Measurements from ENCODE around the gene TCF21. TPM values are rescaled to one million over a fixed set of nuclear protein-coding genes. Genes with fewer than 3 reads are reported as not detected.
A peak's percentile ranks its signal among the peaks of the same experiment; 100 is the strongest.

Gene TCF21
- total and polyA plus RNA-seq, 7 donors, result 3.1 to 24.5 (median 16.3) TPM

DNA sequence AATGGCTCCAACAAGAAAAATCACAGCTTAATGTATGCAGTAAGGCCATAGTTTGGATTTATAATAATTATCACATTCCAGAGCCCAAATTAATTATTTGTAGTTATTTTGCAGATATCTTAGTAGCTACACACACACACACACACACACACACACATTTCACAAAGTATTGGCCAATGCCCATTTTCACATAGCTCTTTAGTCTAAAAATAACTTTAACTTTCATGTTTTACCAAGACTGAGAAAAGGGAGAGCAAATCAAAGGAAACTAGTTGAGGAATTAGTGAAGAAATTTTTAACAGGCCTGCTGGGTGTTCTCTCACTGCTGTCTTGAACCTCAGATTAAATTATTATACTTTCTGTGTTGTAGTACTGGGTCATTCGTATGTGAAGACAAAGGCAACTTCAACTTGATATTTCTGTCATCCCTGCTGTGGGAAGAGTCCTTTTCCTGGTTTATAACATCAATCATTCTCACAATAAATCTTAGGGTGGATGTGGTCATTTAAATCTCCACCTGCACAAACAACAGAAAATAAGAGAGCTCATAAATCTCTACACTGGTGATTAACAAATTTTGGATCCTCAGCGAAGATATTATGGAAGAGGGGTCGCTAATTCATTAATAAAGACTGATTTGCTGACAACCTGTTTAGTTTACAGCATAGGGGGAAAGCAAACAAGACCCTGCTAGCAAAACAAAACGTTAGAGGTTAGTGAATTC is 1.6 kb upstream of the TCF21 start:
- WGBS, 2 donors, result 8 to 24% methylated on average over 4 of the region's 4 CpGs
- Histone ChIP-seq H3K36me3 (no peaks in the 10 kb centered on the region), H3K9me3 (no peaks in the 10 kb centered on the region), H3K4me3 (no peak overlapping the region), H3K27ac (peak overlapping the region; percentile 75 to 93 (median 82)), H3K27me3 (peaks cover 25 to 48% (median 38%) of the 10 kb centered on the region in 3 donors), H3K4me1 (peaks cover 0 to 20% (median 13%) of the 10 kb centered on the region in 4 donors)
- intact Hi-C loops (cut with DNase I), result loop anchor here (10.0 kb wide), 1 partner anchor 123 kb away; no protein-coding TSS in a partner anchor
- TF ChIP-seq POLR2AphosphoS5 (IDR thresholded peaks at IDR 0.05) (peak in 1 of 4 donors; percentile 9), EP300 (IDR thresholded peaks at IDR 0.05) (no peak), POLR2A (IDR thresholded peaks at IDR 0.05) (no peak)
- DNase-seq, result no peak

DNA sequence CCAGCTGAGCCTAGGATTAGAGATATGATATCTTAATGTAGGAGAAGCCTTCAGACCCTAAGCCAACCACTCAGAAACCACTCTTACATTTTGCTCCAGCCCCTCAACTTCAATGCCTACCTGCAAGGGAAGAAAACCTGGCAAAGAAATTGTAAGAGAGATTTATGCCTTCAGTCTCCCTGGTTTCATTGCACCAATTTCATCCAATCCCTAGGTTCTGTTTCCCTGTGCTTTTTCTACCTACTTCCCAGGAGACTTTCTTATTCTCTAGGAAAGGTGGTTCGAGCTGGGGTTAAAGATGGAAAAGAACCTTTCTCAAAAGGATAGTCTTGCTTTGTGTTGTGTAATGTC is 1.1 kb upstream of the TCF21 start:
- no peak overlapping the region for H3K4me3 ChIP-seq
- no peak for DNase-seq
- H3K4me1 ChIP-seq, result peaks cover 0 to 24% (median 14%) of the 10 kb centered on the region in 4 donors
- H3K27ac ChIP-seq, result peak overlapping the region; percentile 75 to 93 (median 82)
- peaks cover 27 to 53% (median 44%) of the 10 kb centered on the region in 3 donors for H3K27me3 ChIP-seq
- no peaks in the 10 kb centered on the region for H3K36me3 ChIP-seq
- 40 to 51% methylated on average over 1 of the region's 1 CpG for WGBS, 2 donors
- intact Hi-C loops (cut with DNase I), result loop anchor here (10.0 kb wide), 1 partner anchor 123 kb away; no protein-coding TSS in a partner anchor
- TF ChIP-seq EP300 (IDR thresholded peaks at IDR 0.05), result no peak
- TF ChIP-seq POLR2AphosphoS5 (IDR thresholded peaks at IDR 0.05), result no peak
- no peaks in the 10 kb centered on the region for H3K9me3 ChIP-seq

DNA sequence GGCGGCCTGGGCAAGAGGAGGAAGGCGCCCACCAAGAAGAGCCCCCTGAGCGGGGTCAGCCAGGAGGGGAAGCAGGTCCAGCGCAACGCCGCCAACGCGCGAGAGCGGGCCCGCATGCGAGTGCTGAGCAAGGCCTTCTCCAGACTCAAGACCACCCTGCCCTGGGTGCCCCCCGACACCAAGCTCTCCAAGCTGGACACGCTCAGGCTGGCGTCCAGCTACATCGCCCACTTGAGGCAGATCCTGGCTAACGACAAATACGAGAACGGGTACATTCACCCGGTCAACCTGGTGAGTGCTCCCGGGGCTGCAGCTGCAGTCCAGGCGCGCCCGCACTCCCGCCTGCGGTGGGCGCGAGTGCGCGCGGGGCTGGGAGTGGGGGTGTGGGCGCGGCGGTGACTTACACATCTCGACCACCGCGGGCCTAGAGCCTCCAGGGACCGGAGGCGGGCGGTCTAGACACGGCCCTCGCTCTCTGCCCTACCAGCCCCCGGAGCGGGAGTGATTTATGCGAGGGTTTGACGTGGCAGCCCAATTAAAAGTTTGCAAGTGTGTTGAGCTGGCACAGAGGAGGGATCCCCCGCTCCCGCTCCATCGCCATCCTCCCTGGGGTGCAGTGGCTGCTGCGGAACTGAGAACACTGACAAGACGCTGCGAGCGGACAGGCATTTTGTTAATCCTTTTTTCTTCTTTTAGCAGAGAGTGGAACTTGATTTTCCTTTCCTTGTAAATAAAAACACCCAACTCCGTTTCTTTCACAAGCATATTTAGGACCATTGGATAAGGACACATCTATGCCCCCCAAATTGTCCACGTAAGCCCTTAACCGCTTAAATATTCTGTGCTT is 867 bp downstream of the TCF21 start:
- intact Hi-C loops (cut with DNase I), result loop anchor here (10.0 kb wide), 1 partner anchor 125 kb away; no protein-coding TSS in a partner anchor
- 6 to 18% methylated on average over 56 of the region's 56 CpGs for WGBS, 2 donors
- TF ChIP-seq EP300 (IDR thresholded peaks at IDR 0.05), result no peak
- TF ChIP-seq, protein P1, sequence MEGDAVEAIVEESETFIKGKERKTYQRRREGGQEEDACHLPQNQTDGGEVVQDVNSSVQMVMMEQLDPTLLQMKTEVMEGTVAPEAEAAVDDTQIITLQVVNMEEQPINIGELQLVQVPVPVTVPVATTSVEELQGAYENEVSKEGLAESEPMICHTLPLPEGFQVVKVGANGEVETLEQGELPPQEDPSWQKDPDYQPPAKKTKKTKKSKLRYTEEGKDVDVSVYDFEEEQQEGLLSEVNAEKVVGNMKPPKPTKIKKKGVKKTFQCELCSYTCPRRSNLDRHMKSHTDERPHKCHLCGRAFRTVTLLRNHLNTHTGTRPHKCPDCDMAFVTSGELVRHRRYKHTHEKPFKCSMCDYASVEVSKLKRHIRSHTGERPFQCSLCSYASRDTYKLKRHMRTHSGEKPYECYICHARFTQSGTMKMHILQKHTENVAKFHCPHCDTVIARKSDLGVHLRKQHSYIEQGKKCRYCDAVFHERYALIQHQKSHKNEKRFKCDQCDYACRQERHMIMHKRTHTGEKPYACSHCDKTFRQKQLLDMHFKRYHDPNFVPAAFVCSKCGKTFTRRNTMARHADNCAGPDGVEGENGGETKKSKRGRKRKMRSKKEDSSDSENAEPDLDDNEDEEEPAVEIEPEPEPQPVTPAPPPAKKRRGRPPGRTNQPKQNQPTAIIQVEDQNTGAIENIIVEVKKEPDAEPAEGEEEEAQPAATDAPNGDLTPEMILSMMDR (IDR thresholded peaks at IDR 0.05), result no peak
- TF ChIP-seq POLR2AphosphoS5 (IDR thresholded peaks at IDR 0.05), result no peak
- TF ChIP-seq POLR2A (IDR thresholded peaks at IDR 0.05), result no peak
- Histone ChIP-seq H3K9me3 (no peaks in the 10 kb centered on the region), H3K27ac (peak overlapping the region; percentile 75 to 93 (median 82)), H3K27me3 (peaks cover 38 to 72% (median 63%) of the 10 kb centered on the region in 3 donors), H3K4me1 (peaks cover 0 to 38% (median 22%) of the 10 kb centered on the region in 4 donors), H3K36me3 (no peaks in the 10 kb centered on the region), H3K4me3 (peak overlapping the region; percentile 38 to 52 (median 44))
- no peak for DNase-seq

DNA sequence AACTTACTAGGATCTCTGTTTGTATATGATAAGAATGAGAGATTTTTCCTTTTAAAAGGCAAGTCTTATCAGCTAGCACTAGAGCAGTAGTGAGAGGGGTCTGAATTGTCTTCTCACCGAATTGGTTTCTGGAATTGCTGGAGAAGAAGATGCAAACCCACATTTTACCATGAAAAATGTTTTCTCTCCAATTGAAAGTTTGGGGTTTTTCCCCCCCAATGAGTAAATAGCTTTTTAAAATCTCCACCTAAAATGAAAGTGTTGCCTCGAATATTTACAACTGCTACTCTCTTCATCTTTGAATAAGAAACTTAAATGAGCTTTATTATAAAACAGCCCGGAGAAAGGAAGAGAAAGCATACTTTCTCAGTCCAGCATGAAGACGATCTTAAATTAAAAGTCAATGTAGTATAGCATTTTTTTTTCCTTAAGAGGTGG is 1.8 kb downstream of the TCF21 start:
- Histone ChIP-seq H3K4me3 (peak overlapping the region; percentile 38 to 52 (median 44)), H3K4me1 (peaks cover 0 to 48% (median 30%) of the 10 kb centered on the region in 4 donors), H3K9me3 (no peaks in the 10 kb centered on the region), H3K36me3 (no peaks in the 10 kb centered on the region), H3K27ac (peak overlapping the region; percentile 75 to 93 (median 82)), H3K27me3 (peaks cover 41 to 81% (median 71%) of the 10 kb centered on the region in 3 donors)
- intact Hi-C loops (cut with DNase I), result no loop called here
- TF ChIP-seq POLR2AphosphoS5 (IDR thresholded peaks at IDR 0.05), result no peak
- TF ChIP-seq EP300 (IDR thresholded peaks at IDR 0.05), result no peak
- no peak for TF ChIP-seq POLR2A (IDR thresholded peaks at IDR 0.05)
- TF ChIP-seq, protein P1 (IDR thresholded peaks at IDR 0.05), result no peak
- DNase-seq, result no peak
- 2 to 5% methylated on average over 4 of the region's 4 CpGs for WGBS, 2 donors

DNA sequence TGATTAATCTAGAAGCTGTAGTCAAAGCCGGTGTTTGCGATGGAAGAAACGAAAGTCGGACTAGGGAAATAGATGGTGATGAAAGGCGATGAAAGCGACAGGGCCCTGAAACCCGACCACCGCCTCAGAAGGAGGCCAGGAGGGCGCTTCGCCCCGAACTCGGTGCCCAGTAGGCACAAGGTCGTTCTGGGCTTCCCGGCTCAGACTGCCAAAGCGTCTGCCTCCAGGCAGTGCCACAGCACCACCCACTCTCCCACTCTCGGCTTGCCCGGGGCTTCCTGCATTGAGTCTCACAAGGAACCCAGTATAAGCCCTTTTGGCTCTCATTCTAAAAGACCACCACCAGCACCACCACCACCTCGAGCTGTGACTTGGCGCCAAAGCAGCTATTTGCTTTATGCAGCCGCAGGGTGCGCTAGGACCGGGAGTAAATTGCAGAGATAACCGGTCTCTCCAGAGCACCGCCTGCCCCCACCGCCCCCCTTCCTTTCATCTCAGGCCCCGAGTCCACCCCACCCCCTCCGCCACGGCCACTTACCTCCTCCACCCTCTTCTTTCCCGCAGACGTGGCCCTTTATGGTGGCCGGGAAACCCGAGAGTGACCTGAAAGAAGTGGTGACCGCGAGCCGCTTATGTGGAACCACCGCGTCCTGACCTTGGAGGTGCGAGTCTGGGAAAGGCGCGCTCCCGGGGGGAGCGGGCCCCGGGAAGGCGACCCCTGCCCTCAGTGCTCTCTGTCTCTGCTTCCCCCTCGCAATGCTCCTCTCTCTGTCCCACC is 2.4 kb downstream of the TCF21 start:
- Histone ChIP-seq H3K27ac (peak overlapping the region; percentile 75 to 93 (median 82)), H3K27me3 (peaks cover 45 to 87% (median 75%) of the 10 kb centered on the region in 3 donors), H3K4me3 (peak overlapping the region; percentile 38 to 52 (median 44)), H3K36me3 (no peaks in the 10 kb centered on the region), H3K9me3 (no peaks in the 10 kb centered on the region), H3K4me1 (peaks cover 0 to 53% (median 34%) of the 10 kb centered on the region in 4 donors)
- 1 to 2% methylated on average over 45 of the region's 45 CpGs for WGBS, 2 donors
- intact Hi-C loops (cut with DNase I), result no loop called here
- peak; percentile 73 for DNase-seq
- TF ChIP-seq POLR2AphosphoS5 (IDR thresholded peaks at IDR 0.05) (peak in 2 of 4 donors; percentile 39 to 43), POLR2A (IDR thresholded peaks at IDR 0.05) (no peak)

Measured in sigmoid colon (tissue), 7 donors.